Measurements from ENCODE around the gene FRK.

GRCh38 chr6:116108836-116109235 lies 48.1 kb upstream of the FRK start:
- TF ChIP-seq, protein P1, sequence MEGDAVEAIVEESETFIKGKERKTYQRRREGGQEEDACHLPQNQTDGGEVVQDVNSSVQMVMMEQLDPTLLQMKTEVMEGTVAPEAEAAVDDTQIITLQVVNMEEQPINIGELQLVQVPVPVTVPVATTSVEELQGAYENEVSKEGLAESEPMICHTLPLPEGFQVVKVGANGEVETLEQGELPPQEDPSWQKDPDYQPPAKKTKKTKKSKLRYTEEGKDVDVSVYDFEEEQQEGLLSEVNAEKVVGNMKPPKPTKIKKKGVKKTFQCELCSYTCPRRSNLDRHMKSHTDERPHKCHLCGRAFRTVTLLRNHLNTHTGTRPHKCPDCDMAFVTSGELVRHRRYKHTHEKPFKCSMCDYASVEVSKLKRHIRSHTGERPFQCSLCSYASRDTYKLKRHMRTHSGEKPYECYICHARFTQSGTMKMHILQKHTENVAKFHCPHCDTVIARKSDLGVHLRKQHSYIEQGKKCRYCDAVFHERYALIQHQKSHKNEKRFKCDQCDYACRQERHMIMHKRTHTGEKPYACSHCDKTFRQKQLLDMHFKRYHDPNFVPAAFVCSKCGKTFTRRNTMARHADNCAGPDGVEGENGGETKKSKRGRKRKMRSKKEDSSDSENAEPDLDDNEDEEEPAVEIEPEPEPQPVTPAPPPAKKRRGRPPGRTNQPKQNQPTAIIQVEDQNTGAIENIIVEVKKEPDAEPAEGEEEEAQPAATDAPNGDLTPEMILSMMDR (IDR thresholded peaks at IDR 0.05) = no peak
- TF ChIP-seq EZH2phosphoT487 (IDR thresholded peaks at IDR 0.05) = no peak

Data from neural progenitor cell (in vitro differentiated cells).